DOHH2 (cell line): ENCODE measurements around the gene SLC45A1.

Experiments
- H3F3A ChIP-seq: fragments of 200-600 bp; sonication (generic), shearing (Covaris generic); 2 replicates; pipeline ENCODE4 v1.6.0; 2016; ENCODE audit warnings: antibody characterized with exemption, mild to moderate bottlenecking; ENCODE audit not compliant: control insufficient read depth, insufficient read depth
- H3K27ac ChIP-seq: fragments of 200-600 bp; sonication (generic); 2 replicates; pipeline ENCODE4 v1.5.1; 2014; ENCODE audit warnings: low read depth, mild to moderate bottlenecking, low read length, moderate library complexity
- H3K27me3 ChIP-seq: fragments of 200-600 bp; sonication (generic); 2 replicates; pipeline ENCODE4 v1.6.1; 2014; ENCODE audit warnings: mild to moderate bottlenecking, low read length, mixed read lengths; ENCODE audit not compliant: control insufficient read depth
- H3K36me3 ChIP-seq: fragments of 200-600 bp; sonication (generic); 2 replicates; pipeline ENCODE4 v1.6.1; 2014; ENCODE audit warnings: mild to moderate bottlenecking, low read length, moderate library complexity, mixed read lengths; ENCODE audit not compliant: control insufficient read depth
- H3K4me1 ChIP-seq: fragments of 200-600 bp; sonication (generic); 2 replicates; pipeline ENCODE4 v1.6.1; 2014; ENCODE audit warnings: mild to moderate bottlenecking, low read length, mixed read lengths; ENCODE audit not compliant: control insufficient read depth
- H3K4me2 ChIP-seq: fragments of 200-600 bp; sonication (generic); 2 replicates; pipeline ENCODE4 v1.6.0; 2014; ENCODE audit warnings: mild to moderate bottlenecking, low read length, moderate library complexity
- H3K4me3 ChIP-seq: fragments of 200-600 bp; sonication (generic); 2 replicates; pipeline ENCODE4 v1.5.1; 2014; ENCODE audit warnings: mild to moderate bottlenecking, low read length, mixed read lengths
- H3K79me2 ChIP-seq: fragments of 200-600 bp; sonication (generic); 2 replicates; pipeline ENCODE4 v1.6.1; 2014; ENCODE audit warnings: mild to moderate bottlenecking, low read length, mixed read lengths; ENCODE audit not compliant: control insufficient read depth
- H3K9me2 ChIP-seq: fragments of 200-600 bp; sonication (generic); replicated peaks from 2 replicates; pipeline ENCODE4 v1.6.1; 2014; ENCODE audit warnings: mild to moderate bottlenecking, low read length, mixed read lengths; ENCODE audit not compliant: control insufficient read depth
- H3K9me3 ChIP-seq: fragments of 200-600 bp; sonication (generic); 2 replicates; pipeline ENCODE4 v1.6.1; 2014; ENCODE audit warnings: antibody characterized with exemption, low read length, mixed read lengths; ENCODE audit not compliant: control insufficient read depth, insufficient read depth
- H4K20me1 ChIP-seq: fragments of 200-600 bp; sonication (generic); 2 replicates; pipeline ENCODE4 v1.6.0; 2014; ENCODE audit warnings: low read depth, mild to moderate bottlenecking, antibody characterized with exemption, low read length, moderate library complexity; ENCODE audit not compliant: control insufficient read depth, insufficient read depth
- EZH2phosphoT487 ChIP-seq: fragments of 200-600 bp; sonication (generic); IDR thresholded peaks from 2 replicates; pipeline ENCODE4 v1.6.1; 2017; ENCODE audit warnings: borderline replicate concordance, mild to moderate bottlenecking, antibody characterized with exemption, low read length, moderate library complexity, mixed read lengths
- TF ChIP-seq, protein P1 (sequence below): fragments of 200-600 bp; sonication (generic); IDR thresholded peaks from one replicate; pipeline ENCODE4 v1.5.1; 2014; ENCODE audit warnings: antibody characterized with exemption, mild to moderate bottlenecking, low read depth, low read length; ENCODE audit not compliant: poor library complexity, severe bottlenecking

Gene SLC45A1

DNA sequence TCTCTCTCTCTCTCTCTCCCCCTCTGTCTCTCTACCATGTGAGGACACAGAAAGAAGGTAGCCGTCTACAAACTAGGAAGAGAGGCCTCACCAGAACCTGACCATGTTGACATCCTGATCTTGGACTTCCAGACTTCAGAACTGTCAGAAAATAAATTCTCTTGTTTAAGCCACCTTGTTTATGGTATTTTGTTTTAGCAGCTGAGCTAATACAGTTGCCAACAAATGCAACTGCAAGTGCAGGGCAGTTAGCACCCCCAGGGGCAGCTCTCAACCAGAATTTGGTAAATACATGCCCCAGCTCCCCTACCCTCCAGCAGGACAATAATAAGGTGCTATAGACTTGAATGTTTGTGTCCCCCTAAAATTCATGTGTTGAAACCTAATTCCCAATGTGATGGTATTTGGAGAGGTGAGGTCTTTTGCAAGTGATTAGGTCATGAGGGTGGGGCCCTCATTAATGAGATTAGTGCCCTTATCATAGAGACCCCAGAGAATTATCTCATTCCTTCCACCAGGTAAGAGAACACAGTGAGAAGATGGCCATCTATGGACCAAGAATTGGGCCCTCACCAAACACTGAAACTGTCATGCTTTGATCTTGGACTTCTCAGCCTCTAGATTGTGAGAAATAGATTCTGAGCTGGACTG, 6.7 kb upstream of the SLC45A1 start:
- Histone ChIP-seq H4K20me1 (no peaks in the 10 kb centered on the region), H3K9me3 (no peaks in the 10 kb centered on the region), H3K36me3 (no peaks in the 10 kb centered on the region), H3K27ac (no peak overlapping the region), H3K4me3 (no peak overlapping the region), H3K4me1 (no peaks in the 10 kb centered on the region), H3F3A (no peaks in the 10 kb centered on the region), H3K79me2 (no peaks in the 10 kb centered on the region), H3K27me3 (no peaks in the 10 kb centered on the region), H3K4me2 (no peak overlapping the region), H3K9me2 (no peaks in the 10 kb centered on the region)
- TF ChIP-seq EZH2phosphoT487 = no peak
- TF ChIP-seq, protein P1, sequence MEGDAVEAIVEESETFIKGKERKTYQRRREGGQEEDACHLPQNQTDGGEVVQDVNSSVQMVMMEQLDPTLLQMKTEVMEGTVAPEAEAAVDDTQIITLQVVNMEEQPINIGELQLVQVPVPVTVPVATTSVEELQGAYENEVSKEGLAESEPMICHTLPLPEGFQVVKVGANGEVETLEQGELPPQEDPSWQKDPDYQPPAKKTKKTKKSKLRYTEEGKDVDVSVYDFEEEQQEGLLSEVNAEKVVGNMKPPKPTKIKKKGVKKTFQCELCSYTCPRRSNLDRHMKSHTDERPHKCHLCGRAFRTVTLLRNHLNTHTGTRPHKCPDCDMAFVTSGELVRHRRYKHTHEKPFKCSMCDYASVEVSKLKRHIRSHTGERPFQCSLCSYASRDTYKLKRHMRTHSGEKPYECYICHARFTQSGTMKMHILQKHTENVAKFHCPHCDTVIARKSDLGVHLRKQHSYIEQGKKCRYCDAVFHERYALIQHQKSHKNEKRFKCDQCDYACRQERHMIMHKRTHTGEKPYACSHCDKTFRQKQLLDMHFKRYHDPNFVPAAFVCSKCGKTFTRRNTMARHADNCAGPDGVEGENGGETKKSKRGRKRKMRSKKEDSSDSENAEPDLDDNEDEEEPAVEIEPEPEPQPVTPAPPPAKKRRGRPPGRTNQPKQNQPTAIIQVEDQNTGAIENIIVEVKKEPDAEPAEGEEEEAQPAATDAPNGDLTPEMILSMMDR = no peak

DNA sequence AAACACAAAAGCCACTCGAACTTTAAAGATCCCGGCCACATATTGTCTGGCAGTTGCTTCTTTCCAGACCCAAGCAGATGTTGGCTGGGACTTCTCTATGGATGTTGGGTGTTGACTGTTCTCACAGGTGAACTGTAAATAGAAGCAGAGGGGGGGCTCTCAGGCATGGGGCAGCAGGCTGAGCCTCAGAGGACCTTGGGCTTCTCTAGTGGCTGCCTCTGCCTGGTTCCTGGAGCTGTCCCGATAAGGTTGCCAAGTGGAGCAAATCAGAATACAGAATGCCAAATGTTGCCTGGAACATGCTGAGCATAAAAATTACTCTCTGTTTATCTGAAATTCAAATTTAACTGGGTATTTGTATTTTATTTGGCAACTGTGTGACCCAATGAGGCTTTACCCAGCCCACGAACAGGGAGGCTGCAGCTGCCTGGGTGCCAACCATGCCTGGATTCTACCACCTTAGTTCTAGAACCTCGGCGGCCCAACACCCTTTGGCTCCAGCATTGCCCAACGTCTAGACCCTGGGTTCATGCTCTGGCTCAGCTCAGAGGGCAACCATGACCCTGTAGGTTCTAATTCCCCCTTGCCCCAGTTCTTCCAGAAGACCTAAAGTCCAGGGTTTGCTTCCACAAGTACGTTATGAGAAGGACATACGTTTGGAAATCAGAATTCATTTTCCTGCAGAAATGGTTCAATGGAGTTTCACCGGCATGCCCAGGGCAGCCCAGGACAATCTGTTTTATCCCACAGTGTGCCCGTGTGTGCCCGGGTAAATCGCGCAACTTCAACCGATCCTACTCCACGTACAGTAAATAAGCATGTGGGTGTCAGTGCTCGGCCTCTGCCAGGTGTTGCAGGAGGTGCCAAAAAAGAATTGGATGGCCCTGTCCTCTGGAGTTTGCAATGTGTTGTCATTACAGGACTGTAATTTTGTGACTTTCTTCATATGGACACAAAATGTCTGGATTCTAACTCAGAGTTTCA, 5.4 kb upstream of the SLC45A1 start:
- no peaks in the 10 kb centered on the region for H3K4me1 ChIP-seq
- no peaks in the 10 kb centered on the region for H4K20me1 ChIP-seq
- H3K36me3 ChIP-seq = no peaks in the 10 kb centered on the region
- no peak overlapping the region for H3K4me2 ChIP-seq
- H3K27ac ChIP-seq = no peak overlapping the region
- H3F3A ChIP-seq = no peaks in the 10 kb centered on the region
- H3K9me2 ChIP-seq = no peaks in the 10 kb centered on the region
- H3K27me3 ChIP-seq = peaks cover under 1% of the 10 kb centered on the region; the same call in 1 of the 2 replicates
- no peak for TF ChIP-seq EZH2phosphoT487
- TF ChIP-seq, protein P1 = no peak
- H3K79me2 ChIP-seq = no peaks in the 10 kb centered on the region
- H3K9me3 ChIP-seq = no peaks in the 10 kb centered on the region
- H3K4me3 ChIP-seq = no peak overlapping the region

DNA sequence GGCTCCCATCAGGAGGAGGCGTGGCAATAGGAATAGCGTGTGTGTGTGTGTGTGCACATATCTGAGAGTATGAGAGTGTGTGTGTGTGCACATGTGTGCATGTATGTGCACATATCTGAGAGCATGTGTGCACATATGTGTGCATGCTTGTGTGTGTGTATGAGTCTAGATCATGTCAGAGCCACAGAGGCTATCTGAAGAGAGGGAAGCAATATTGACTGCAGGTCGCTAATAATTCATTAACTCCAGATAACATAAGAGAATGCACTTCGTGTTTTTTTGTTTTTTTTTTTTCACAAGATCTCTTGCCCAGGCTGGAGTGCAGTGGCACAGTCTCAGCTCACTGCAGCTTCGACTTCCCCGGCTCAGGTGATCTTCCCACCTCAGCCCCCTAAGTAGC, 4.7 kb upstream of the SLC45A1 start:
- H3K27me3 ChIP-seq = peaks cover 7% of the 10 kb centered on the region
- TF ChIP-seq, protein P1 = no peak
- no peak for TF ChIP-seq EZH2phosphoT487
- H3K4me3 ChIP-seq = no peak overlapping the region
- no peaks in the 10 kb centered on the region for H3K79me2 ChIP-seq
- H3K9me2 ChIP-seq = no peaks in the 10 kb centered on the region
- H3K27ac ChIP-seq = no peak overlapping the region
- H3F3A ChIP-seq = no peaks in the 10 kb centered on the region
- 0 out of 2 replicates have a peak, but pooled peaks cover 3% of the 10 kb centered on the region for H3K4me1 ChIP-seq
- no peaks in the 10 kb centered on the region for H3K36me3 ChIP-seq
- H4K20me1 ChIP-seq = no peaks in the 10 kb centered on the region
- no peak overlapping the region for H3K4me2 ChIP-seq
- H3K9me3 ChIP-seq = no peaks in the 10 kb centered on the region
